OCI-LY1 (cell line): ENCODE measurements around the gene PRPF39.

Experiments used
- H2AFZ ChIP-seq: fragments of 200-600 bp; sonication (generic), shearing (Covaris generic); 2 replicates; pipeline ENCODE4 v1.6.0; 2014; ENCODE audit warnings: antibody characterized with exemption, mild to moderate bottlenecking, low read length
- H3F3A ChIP-seq: fragments of 200-600 bp; sonication (generic), shearing (Covaris generic); 2 replicates; pipeline ENCODE4 v1.6.0; 2014; ENCODE audit warnings: mild to moderate bottlenecking, antibody characterized with exemption, low read length, moderate library complexity; ENCODE audit not compliant: insufficient read depth
- H3K27ac ChIP-seq: fragments of 200-600 bp; sonication (generic); 2 replicates; pipeline ENCODE4 v1.5.1; 2014; ENCODE audit warnings: low read length, mixed run types, mild to moderate bottlenecking, low read depth; ENCODE audit not compliant: poor library complexity, severe bottlenecking
- H3K27me3 ChIP-seq: fragments of 200-600 bp; sonication (generic); 2 replicates; pipeline ENCODE4 v1.6.0; 2014; ENCODE audit warnings: antibody characterized with exemption, mild to moderate bottlenecking, low read length, moderate library complexity; ENCODE audit not compliant: insufficient read depth
- H3K36me3 ChIP-seq: fragments of 200-600 bp; sonication (generic); 2 replicates; pipeline ENCODE4 v1.6.1; 2014; ENCODE audit warnings: mild to moderate bottlenecking, antibody characterized with exemption, low read length, moderate library complexity, mixed read lengths; ENCODE audit not compliant: insufficient read depth
- H3K4me1 ChIP-seq: fragments of 200-600 bp; sonication (generic); 2 replicates; pipeline ENCODE4 v1.5.1; 2014; ENCODE audit warnings: mild to moderate bottlenecking, low read length, moderate library complexity; ENCODE audit not compliant: insufficient read depth, severe bottlenecking
- H3K4me2 ChIP-seq: fragments of 200-600 bp; sonication (generic), shearing (Covaris generic); 2 replicates; pipeline ENCODE4 v1.6.1; 2014; ENCODE audit warnings: low read length
- H3K4me3 ChIP-seq: fragments of 200-600 bp; sonication (generic); 2 replicates; pipeline ENCODE4 v1.5.1; 2014; ENCODE audit warnings: low read length, low read depth, mild to moderate bottlenecking, mixed read lengths; ENCODE audit not compliant: poor library complexity, severe bottlenecking
- H3K79me2 ChIP-seq: fragments of 200-600 bp; shearing (Covaris generic); 2 replicates; pipeline ENCODE4 v1.6.1; 2016; ENCODE audit warnings: mixed run types, low read length, mixed read lengths; ENCODE audit not compliant: insufficient read depth
- H3K9ac ChIP-seq: fragments of 200-600 bp; sonication (generic), shearing (Covaris generic); 2 replicates; pipeline ENCODE4 v1.6.1; 2014; ENCODE audit warnings: mild to moderate bottlenecking, low read length, mixed read lengths
- H3K9me2 ChIP-seq: fragments of 200-600 bp; sonication (generic), shearing (Covaris generic); 2 replicates; pipeline ENCODE4 v1.6.1; 2014; ENCODE audit warnings: low read depth, mild to moderate bottlenecking, low read length, mixed read lengths
- H3K9me3 ChIP-seq: fragments of 200-600 bp; shearing (Covaris generic); 2 replicates; pipeline ENCODE4 v1.6.1; 2014; ENCODE audit warnings: low read length, mixed read lengths
- H4K20me1 ChIP-seq: fragments of 200-600 bp; sonication (generic), shearing (Covaris generic); 2 replicates; pipeline ENCODE4 v1.6.0; 2016; ENCODE audit warnings: mild to moderate bottlenecking, low read length; ENCODE audit not compliant: insufficient read depth
- CTCF ChIP-seq: fragments of 200-600 bp; sonication (generic), shearing (Covaris generic); IDR thresholded peaks from 2 replicates; pipeline ENCODE4 v1.5.1; 2017; ENCODE audit warnings: mild to moderate bottlenecking, antibody characterized with exemption, low read length, moderate library complexity, mixed read lengths
- EZH2 ChIP-seq: fragments of 200-600 bp; sonication (generic), shearing (Covaris generic); IDR thresholded peaks from 2 replicates; pipeline ENCODE4 v1.8.0; 2017; ENCODE audit warnings: borderline replicate concordance, mixed run types, mild to moderate bottlenecking, antibody characterized with exemption, low read length, moderate library complexity, mixed read lengths

The PRPF39 gene

GRCh38 chr14:45044638-45045037 lies 39.3 kb upstream of the PRPF39 start:
- no peak overlapping the region for H3K9ac ChIP-seq
- no peaks in the 10 kb centered on the region for H3K9me3 ChIP-seq
- peaks cover 9% of the 10 kb centered on the region for H3K36me3 ChIP-seq
- H3F3A ChIP-seq, result no peaks in the 10 kb centered on the region
- H4K20me1 ChIP-seq, result no peaks in the 10 kb centered on the region
- no peaks in the 10 kb centered on the region for H3K79me2 ChIP-seq
- H3K4me3 ChIP-seq, result no peak overlapping the region
- no peak overlapping the region for H3K27ac ChIP-seq
- no peak for TF ChIP-seq EZH2
- TF ChIP-seq CTCF, result no peak
- H3K9me2 ChIP-seq, result no peaks in the 10 kb centered on the region
- H3K27me3 ChIP-seq, result no peaks in the 10 kb centered on the region
- no peak overlapping the region for H3K4me2 ChIP-seq
- H3K4me1 ChIP-seq, result peaks cover 3% of the 10 kb centered on the region
- no peak overlapping the region for H2AFZ ChIP-seq

- no peak overlapping the region for H3K4me3 ChIP-seq
- TF ChIP-seq EZH2 (no peak), CTCF (no peak)
Measured at GRCh38 chr14:45048385-45048784, 35.5 kb upstream of the PRPF39 start.

GRCh38 chr14:45051180-45051579 lies 32.7 kb upstream of the PRPF39 start:
- Histone ChIP-seq H3K36me3 (peaks cover 21% of the 10 kb centered on the region), H3K4me1 (peaks cover 3% of the 10 kb centered on the region), H3K9me2 (no peaks in the 10 kb centered on the region), H3F3A (no peaks in the 10 kb centered on the region), H4K20me1 (no peaks in the 10 kb centered on the region), H2AFZ (no peak overlapping the region), H3K79me2 (no peaks in the 10 kb centered on the region), H3K4me3 (no peak overlapping the region), H3K9me3 (no peaks in the 10 kb centered on the region), H3K27me3 (no peaks in the 10 kb centered on the region), H3K27ac (no peak overlapping the region), H3K9ac (no peak overlapping the region), H3K4me2 (no peak overlapping the region)
- TF ChIP-seq EZH2 (no peak), CTCF (no peak)

More at GRCh38 chr14:45048385-45048784, 35.5 kb upstream of the PRPF39 start:
- peaks cover 10% of the 10 kb centered on the region for H3K36me3 ChIP-seq
- H3K4me2 ChIP-seq, result no peak overlapping the region
- no peak overlapping the region for H3K9ac ChIP-seq
- no peaks in the 10 kb centered on the region for H3F3A ChIP-seq
- H3K9me2 ChIP-seq, result no peaks in the 10 kb centered on the region
- H3K9me3 ChIP-seq, result no peaks in the 10 kb centered on the region
- H3K79me2 ChIP-seq, result no peaks in the 10 kb centered on the region
- H4K20me1 ChIP-seq, result no peaks in the 10 kb centered on the region
- peaks cover 3% of the 10 kb centered on the region for H3K4me1 ChIP-seq
- no peaks in the 10 kb centered on the region for H3K27me3 ChIP-seq
- H2AFZ ChIP-seq, result no peak overlapping the region
- no peak overlapping the region for H3K27ac ChIP-seq
